ENCODE results near the gene CSNK1A1.

The CSNK1A1 gene

DNA sequence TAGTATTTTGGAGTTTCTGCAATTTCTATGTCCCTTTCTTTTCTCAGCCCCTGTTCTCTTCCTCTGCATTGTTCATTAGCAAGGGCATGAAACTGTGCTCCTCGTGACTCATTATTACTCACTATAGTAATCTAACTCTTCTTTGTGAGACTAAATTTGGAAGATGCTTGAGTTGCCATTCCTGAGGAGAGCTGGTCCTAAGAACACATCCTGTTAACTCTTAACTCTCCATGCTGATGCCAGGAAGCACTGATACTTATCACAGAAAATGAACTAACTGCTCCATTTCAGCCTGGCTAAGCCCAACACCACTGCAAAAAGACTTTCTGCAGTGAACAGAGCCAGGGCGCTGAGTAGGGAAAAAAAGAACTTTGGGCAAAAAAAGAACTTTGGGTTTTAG, 10.6 kb upstream of the CSNK1A1 start:
- in situ Hi-C loops (cut with MboI; ENCODE audit: low pct_unique_long_range_greater_than_20kb, low sequenced_read_pairs, unreplicated experiment): loop anchor here (10.0 kb wide), 1 partner anchor 187 kb away; the partner anchor contains the start of gene IL17B
- TF ChIP-seq, protein P1, sequence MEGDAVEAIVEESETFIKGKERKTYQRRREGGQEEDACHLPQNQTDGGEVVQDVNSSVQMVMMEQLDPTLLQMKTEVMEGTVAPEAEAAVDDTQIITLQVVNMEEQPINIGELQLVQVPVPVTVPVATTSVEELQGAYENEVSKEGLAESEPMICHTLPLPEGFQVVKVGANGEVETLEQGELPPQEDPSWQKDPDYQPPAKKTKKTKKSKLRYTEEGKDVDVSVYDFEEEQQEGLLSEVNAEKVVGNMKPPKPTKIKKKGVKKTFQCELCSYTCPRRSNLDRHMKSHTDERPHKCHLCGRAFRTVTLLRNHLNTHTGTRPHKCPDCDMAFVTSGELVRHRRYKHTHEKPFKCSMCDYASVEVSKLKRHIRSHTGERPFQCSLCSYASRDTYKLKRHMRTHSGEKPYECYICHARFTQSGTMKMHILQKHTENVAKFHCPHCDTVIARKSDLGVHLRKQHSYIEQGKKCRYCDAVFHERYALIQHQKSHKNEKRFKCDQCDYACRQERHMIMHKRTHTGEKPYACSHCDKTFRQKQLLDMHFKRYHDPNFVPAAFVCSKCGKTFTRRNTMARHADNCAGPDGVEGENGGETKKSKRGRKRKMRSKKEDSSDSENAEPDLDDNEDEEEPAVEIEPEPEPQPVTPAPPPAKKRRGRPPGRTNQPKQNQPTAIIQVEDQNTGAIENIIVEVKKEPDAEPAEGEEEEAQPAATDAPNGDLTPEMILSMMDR (IDR thresholded peaks at IDR 0.05; ENCODE audit: extremely low read depth, insufficient read depth, missing control alignments): no peak
- no peak for DNase-seq (ENCODE audit: low spot score)

DNA sequence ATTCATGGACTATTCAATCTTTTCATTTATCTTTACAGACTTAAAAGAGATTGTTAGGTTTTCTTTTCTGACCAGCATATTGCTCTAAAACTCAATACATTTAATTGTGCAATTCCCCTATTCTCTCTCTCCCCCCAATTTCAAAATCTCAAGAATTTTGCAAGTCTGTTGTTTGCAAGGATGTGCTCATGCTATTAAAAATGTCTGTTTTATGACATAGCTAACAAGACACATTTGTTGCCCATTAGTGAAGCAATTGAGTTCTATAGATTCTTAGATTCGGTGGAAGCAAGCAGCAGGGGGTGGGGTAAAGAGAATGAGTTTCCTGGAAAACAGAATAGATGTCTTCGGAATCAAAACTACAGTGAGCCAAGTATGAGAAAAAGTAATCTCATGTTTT, 8.5 kb upstream of the CSNK1A1 start:
- in situ Hi-C loops (cut with MboI; ENCODE audit: low pct_unique_long_range_greater_than_20kb, low sequenced_read_pairs, unreplicated experiment): loop anchor here (10.0 kb wide), 1 partner anchor 185 kb away; the partner anchor contains the start of gene IL17B
- TF ChIP-seq, protein P1 (IDR thresholded peaks at IDR 0.05; ENCODE audit: extremely low read depth, insufficient read depth, missing control alignments): no peak
- no peak for DNase-seq (ENCODE audit: low spot score)

DNA sequence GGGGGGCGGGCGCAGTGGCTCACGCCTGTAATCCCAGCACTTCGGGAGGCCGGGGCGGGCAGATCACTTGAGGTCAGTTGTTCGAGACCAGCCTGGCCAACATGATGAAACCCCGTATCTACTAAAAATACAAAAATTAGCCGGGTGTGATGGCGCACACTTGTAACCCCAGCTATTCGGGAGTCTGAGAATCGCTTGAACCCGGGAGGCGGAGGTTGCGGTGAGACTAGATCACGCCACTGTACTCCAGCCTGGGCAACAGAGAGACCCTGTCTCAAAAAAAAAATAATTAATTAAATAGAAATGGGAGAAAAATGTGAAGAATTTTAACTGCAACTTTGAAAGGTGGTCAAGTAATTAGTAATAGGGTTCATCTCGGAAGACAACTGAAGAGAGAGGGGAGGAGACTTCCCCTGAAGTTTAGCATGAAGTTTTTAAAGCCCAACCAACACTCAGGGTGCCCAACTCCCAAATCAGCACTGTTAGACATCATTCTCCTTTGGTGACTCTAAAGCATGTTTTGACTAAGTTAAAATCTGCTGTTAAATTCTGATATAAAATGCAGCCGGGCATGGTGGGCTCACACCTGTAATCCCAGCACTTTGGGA, 1.4 kb upstream of the CSNK1A1 start:
- TF ChIP-seq, protein P1 (IDR thresholded peaks at IDR 0.05; ENCODE audit: extremely low read depth, insufficient read depth, missing control alignments): no peak
- DNase-seq (ENCODE audit: low spot score): no peak
- in situ Hi-C loops (cut with MboI; ENCODE audit: low pct_unique_long_range_greater_than_20kb, low sequenced_read_pairs, unreplicated experiment): no loop called here

DNA sequence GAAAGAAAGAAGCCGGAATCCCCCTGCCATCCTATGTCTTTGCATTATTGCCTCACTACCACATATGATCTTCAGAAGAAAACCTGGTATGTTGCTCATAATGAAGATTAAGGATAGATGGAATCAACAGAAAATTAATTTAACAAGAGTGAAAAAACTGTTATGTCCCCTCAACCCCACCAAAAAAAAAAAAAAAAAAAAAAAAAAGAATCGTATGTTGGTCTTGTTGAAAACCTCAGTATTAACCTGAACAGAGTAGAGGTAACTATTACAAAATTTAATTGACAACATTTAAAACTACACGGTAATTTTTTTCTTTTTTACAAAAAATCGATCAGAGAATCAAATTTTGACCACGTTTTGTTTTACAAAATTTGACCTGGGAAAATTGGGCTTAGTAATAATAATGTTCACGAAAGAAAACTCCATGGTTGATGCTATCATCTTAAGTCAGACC, 827 bp upstream of the CSNK1A1 start:
- TF ChIP-seq, protein P1 (IDR thresholded peaks at IDR 0.05; ENCODE audit: extremely low read depth, insufficient read depth, missing control alignments): no peak
- no peak for DNase-seq (ENCODE audit: low spot score)
- in situ Hi-C loops (cut with MboI; ENCODE audit: low pct_unique_long_range_greater_than_20kb, low sequenced_read_pairs, unreplicated experiment): no loop called here

DNA sequence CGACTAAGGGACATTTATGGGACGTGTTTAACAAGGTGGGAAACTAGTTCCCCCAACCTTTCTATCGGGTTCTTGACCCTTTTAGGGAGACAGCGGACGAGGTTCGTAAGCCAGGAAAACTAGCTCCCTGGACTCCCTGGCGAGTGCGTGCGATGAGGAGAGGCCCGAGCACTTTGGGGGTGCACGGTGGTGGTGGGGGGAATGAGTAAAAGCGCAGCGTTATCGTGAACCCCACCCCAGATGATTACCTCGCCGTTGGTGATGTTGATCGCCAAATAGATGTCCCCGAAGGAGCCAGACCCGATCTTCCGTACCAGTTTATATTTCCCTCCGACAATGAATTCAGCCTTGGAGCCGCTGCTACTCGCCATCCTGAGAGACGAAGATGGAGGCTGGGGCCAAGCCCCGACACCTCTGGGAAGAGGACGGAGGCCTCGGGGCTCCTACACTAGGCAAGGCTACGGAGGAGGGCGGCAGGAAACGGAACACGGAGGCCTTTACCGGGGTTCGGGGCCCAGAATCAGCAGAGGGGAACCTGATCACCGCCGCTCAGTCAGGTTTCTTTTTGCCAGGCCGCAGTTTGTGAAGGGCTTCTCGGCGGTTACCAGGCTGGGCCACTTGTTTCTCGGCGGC, 529 bp downstream of the CSNK1A1 start:
- TF ChIP-seq, protein P1 (IDR thresholded peaks at IDR 0.05; ENCODE audit: extremely low read depth, insufficient read depth, missing control alignments): no peak
- in situ Hi-C loops (cut with MboI; ENCODE audit: low pct_unique_long_range_greater_than_20kb, low sequenced_read_pairs, unreplicated experiment): no loop called here
- DNase-seq (ENCODE audit: low spot score): no peak

DNA sequence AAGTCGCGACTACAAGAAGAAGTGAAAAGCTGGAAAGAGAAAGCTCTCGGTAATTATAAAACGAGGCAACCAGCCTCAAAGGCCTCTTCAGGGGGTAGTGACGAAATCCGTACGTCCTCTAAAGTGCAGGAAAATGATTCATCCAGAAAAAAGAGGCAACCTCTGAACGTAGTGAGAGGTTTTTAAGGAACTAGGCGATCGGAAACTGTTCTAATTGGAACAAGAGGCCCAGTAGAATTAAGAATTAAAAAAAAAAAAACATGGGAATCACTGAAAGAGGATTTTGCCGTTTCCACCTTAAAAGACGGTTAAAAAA, 1.0 kb downstream of the CSNK1A1 start:
- TF ChIP-seq, protein P1 (IDR thresholded peaks at IDR 0.05; ENCODE audit: extremely low read depth, insufficient read depth, missing control alignments): no peak
- in situ Hi-C loops (cut with MboI; ENCODE audit: low pct_unique_long_range_greater_than_20kb, low sequenced_read_pairs, unreplicated experiment): no loop called here
- no peak for DNase-seq (ENCODE audit: low spot score)

Measured in GM13977 (cell line).